Testis (tissue), 3 donors: ENCODE data around the gene PDE7B. TPM values are rescaled to one million over a fixed set of nuclear protein-coding genes. Genes with fewer than 3 reads are reported as not detected.

Experiments
- DNase-seq: peaks from one replicate; pipeline ENCODE4 v3.0.0-alpha.2; 2019
- H3K27ac ChIP-seq, 2 donors: fragments of 200-600 bp; sonication (generic); one replicate each; pipeline ENCODE4 v1.5.1; 2019
- H3K27me3 ChIP-seq: fragments of 200-600 bp; sonication (generic); one replicate; pipeline ENCODE4 v1.5.1; 2019
- H3K36me3 ChIP-seq: fragments of 200-600 bp; sonication (generic); one replicate; pipeline ENCODE4 v1.5.1; 2017; ENCODE audit warnings: low read depth; ENCODE audit errors: missing control alignments
- H3K4me1 ChIP-seq: fragments of 200-600 bp; sonication (generic); one replicate; pipeline ENCODE4 v1.5.1; 2019
- H3K4me3 ChIP-seq, 2 donors: fragments of 200-600 bp; sonication (generic); one replicate each; pipeline ENCODE4 v1.5.1; 2017 to 2019
- H3K9me3 ChIP-seq: fragments of 200-600 bp; sonication (generic); one replicate; pipeline ENCODE4 v1.5.1; 2017
- CTCF ChIP-seq, 3 experiments: fragments of 450-650 bp in 2 of 3; fragments of 200-600 bp in 1 of 3; sonication (generic) in 1 of 3; IDR thresholded peaks; one replicate each; pipeline ENCODE4 v1.5.1; 2016 to 2019; ENCODE audit warnings: antibody characterized with exemption in 3 of 3, mild to moderate bottlenecking in 2 of 3, moderate library complexity in 1 of 3
- POLR2A ChIP-seq: fragments of 450-650 bp; IDR thresholded peaks from one replicate; pipeline ENCODE4 v1.6.1; 2017; ENCODE audit warnings: antibody characterized with exemption, mild to moderate bottlenecking, moderate library complexity
- WGBS, 2 donors: methylation state at CpG; one replicate each; pipeline ENCODE4 v1.1.5; 2018; 5-methylcytosine and 5-hydroxymethylcytosine counted together
- intact Hi-C: fragments of 100-400 bp; cut with DNase I; formaldehyde crosslinking; loops from one replicate; pipeline ENCODE4 v1.15.1; 2023; ENCODE audit warnings: low total_unique reads
- polyA plus RNA-seq: library from polyadenylated mRNA; stranded (reverse); fragments of 350-450 nt; fragmentation: Illumina TruSeq; extraction: RNeasy Lipid Tissue Mini Kit (QIAGEN cat#74804); gene quantifications from one replicate; pipeline ENCODE4 v1.2.3, GENCODE V29; 2014; ENCODE audit warnings: low read depth, low replicate concordance; ENCODE audit not compliant: insufficient read depth
- total RNA-seq, 2 donors: library from RNA; depleted of rRNA; stranded (reverse); fragments of >200 nt; gene quantifications; one replicate each; pipeline ENCODE4 v1.2.3, GENCODE V29; 2016

Gene PDE7B
- total and polyA plus RNA-seq, 3 donors from 2014 or later: 3.7 to 6.9 (median 4.4) TPM

DNA sequence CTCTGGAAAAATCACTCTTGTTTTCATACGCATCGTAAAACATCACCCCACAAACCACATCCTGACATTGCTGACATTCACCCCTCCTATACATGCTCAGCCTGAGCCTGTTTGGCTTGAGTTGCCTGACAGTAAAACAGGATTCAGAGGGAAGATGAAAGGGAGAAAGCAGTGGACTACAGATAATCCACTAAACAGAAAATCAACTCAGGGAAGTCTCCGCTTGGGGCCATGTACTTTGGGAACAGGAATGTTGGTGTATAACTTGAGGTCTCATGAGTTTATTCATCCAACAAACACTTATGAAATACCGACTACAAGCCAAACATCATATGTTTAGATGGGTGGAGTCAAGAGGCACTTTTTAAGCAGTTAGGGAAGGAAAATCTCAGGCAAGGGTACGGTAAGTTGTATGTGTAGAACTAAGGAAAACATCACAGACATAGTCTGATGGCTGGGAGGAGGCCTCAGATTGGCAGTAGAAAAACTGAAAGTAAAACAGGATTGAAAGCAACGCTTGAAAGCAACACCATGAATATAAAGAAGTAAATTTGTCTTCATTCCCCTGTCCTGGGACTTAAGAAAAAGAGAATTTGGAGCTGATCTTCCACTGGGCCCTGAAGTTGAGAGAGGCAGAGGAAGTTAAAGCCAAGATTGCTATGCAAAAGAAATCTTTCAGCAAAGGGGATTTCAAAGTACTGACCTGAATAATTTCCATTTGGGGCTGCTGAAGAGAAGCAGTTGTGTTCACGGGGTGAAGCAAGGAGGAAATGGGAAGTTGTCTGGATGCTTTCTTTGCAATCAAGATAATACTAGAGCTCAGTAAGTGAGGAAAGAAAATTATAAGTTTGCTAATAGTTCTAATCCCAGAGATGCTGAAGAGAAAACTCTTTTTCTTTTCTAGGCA, 28.8 kb downstream of the PDE7B start:
- intact Hi-C loops: no loop called here
- no peak for DNase-seq
- Histone ChIP-seq H3K4me1 (no peaks in the 10 kb centered on the region), H3K9me3 (no peaks in the 10 kb centered on the region), H3K36me3 (no peaks in the 10 kb centered on the region), H3K4me3 (no peak overlapping the region), H3K27ac (no peak overlapping the region), H3K27me3 (no peaks in the 10 kb centered on the region)
- TF ChIP-seq CTCF (IDR thresholded peaks at IDR 0.05) (no peak), POLR2A (no peak)
- WGBS, 2 donors: 78 to 79% methylated on average over 7 of the region's 7 CpGs

DNA sequence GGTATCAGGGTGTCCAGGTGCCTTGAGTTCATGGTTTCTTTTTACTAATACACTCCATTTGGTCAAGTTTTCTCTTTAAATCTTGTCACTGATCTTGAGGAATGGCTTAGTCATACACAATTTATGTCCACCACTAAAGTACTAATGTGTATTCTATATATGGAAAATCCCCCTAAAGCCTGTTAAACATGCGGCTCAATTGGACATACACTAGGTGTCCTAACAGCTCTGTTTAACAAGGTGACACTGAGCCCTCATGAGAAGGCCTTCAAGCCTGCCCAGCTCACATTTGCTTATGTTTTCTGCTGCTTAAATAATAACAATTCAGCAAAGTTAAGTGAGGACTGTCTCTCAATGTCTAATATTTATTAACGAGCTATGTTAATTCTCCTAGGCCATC, 31.5 kb downstream of the PDE7B start:
- TF ChIP-seq POLR2A: no peak
- no peak for TF ChIP-seq CTCF (IDR thresholded peaks at IDR 0.05)
- no peak overlapping the region for H3K27ac ChIP-seq
- H3K4me3 ChIP-seq: no peak overlapping the region
- no peaks in the 10 kb centered on the region for H3K36me3 ChIP-seq
- WGBS, 2 donors: 96 to 97% methylated on average over 2 of the region's 2 CpGs
- H3K4me1 ChIP-seq: no peaks in the 10 kb centered on the region
- DNase-seq: no peak
- H3K9me3 ChIP-seq: no peaks in the 10 kb centered on the region
- intact Hi-C loops: no loop called here
- no peaks in the 10 kb centered on the region for H3K27me3 ChIP-seq

- intact Hi-C loops: no loop called here
- TF ChIP-seq POLR2A (no peak), CTCF (IDR thresholded peaks at IDR 0.05) (no peak)
These were observed 32.0 kb downstream of the PDE7B start for GRCh38 chr6:135883536-135883935.

DNA sequence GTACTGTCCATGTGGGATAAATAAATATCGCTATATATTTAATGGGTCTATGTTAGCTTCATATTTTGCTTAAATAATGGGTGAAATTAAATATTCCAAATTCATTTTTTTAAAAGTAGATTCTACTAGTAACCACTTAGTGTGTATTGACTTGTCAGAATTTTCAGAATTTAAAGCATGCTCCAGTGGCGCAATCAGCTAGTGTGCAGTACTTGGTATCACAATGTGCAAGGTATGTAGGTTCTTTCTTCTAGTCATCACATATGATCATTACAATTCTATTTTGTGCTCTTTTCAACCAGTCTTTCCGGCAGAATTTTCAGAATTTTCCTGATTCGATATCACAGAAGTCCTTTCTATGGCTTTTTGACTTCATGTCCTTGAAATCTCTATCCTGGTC, 32.6 kb downstream of the PDE7B start:
- DNase-seq: no peak
- H3K9me3 ChIP-seq: no peaks in the 10 kb centered on the region
- WGBS, 2 donors: 97 to 99% methylated on average over 4 of the region's 4 CpGs
- H3K27me3 ChIP-seq: no peaks in the 10 kb centered on the region
- no peak overlapping the region for H3K4me3 ChIP-seq
- H3K27ac ChIP-seq: no peak overlapping the region
- intact Hi-C loops: no loop called here
- no peaks in the 10 kb centered on the region for H3K4me1 ChIP-seq
- H3K36me3 ChIP-seq: no peaks in the 10 kb centered on the region
- no peak for TF ChIP-seq POLR2A
- TF ChIP-seq CTCF (IDR thresholded peaks at IDR 0.05): no peak

More at GRCh38 chr6:135883536-135883935, 32.0 kb downstream of the PDE7B start:
- Histone ChIP-seq H3K36me3 (no peaks in the 10 kb centered on the region), H3K27me3 (no peaks in the 10 kb centered on the region), H3K9me3 (no peaks in the 10 kb centered on the region), H3K27ac (no peak overlapping the region), H3K4me3 (no peak overlapping the region), H3K4me1 (no peaks in the 10 kb centered on the region)
- DNase-seq: no peak
- 95 to 96% methylated on average over 2 of the region's 2 CpGs for WGBS, 2 donors

DNA sequence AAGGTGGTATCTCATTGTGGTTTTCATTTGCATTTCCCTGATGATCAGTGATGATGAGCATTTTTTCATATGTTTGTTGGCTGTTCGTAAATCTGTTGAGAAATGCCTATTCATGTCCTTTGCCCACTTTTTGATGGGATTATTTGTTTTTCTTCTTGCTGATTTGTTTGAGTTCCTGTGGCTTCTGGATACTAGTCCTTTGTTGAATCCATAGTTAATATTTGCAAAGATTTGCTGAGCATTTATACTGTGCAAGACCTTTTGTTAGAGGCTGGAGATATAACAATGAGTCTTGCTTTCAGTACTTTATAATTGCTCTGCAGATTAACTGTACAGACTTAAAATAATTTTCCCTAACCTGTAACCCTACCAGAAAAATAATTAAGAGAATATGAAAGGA, 35.6 kb downstream of the PDE7B start:
- no peaks in the 10 kb centered on the region for H3K36me3 ChIP-seq
- H3K27ac ChIP-seq: no peak overlapping the region
- no peak for DNase-seq
- H3K4me1 ChIP-seq: no peaks in the 10 kb centered on the region
- no peaks in the 10 kb centered on the region for H3K9me3 ChIP-seq
- TF ChIP-seq POLR2A (no peak), CTCF (IDR thresholded peaks at IDR 0.05) (no peak)
- no peak overlapping the region for H3K4me3 ChIP-seq
- intact Hi-C loops: no loop called here
- no peaks in the 10 kb centered on the region for H3K27me3 ChIP-seq
- 95 to 96% methylated on average over 1 of the region's 1 CpG for WGBS, 2 donors
